ENCODE data around the gene S100P.
"Not testable (repeated sequence)": the region's sequence is repeated elsewhere in the genome, so short reads cannot be mapped to it uniquely, and the experiment has no call there.

DNA sequence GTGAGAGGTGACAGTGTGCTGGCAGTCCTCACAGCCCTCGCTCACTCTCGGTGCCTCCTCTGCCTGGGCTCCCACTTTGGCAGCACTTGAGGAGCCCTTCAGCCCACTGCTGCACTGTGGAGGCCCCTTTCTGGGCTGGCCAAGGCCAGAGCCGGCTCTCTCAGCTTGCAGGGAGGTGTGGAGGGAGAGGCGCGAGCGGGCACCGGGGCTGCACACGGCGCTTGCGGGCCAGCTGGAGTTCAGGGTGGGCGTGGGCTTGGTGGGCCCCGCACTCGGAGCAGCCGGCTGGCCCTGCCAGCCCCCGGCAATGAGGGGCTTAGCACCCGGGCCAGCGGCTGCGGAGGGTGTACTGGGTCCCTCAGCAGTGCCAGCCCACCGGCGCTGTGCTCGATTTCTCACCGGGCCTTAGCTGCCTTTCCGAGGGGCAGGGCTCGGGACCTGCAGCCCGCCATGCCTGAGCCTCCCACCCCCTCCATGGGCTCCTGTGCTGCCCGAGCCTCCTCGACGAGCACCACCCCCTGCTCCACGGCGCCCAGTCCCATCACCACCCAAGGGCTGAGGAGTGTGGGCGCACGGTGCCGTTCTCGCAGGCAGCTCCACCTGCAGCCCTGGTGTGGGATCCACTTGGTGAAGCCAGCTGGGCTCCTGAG is 21.0 kb upstream of the S100P start:
- TF ChIP-seq CTCF, EP300 (IDR thresholded peaks at IDR 0.05): not testable (repeated sequence)

All from tibial nerve (tissue), 4 donors.